Endothelial cell of umbilical vein (primary cell): Measurements from ENCODE around the gene HADHB. TPM values are rescaled to one million over a fixed set of nuclear protein-coding genes. Genes with fewer than 3 reads are reported as not detected.

Source experiments
- BruUV-seq: library from RNA; stranded (reverse); fragments of 400-500 nt; replicated peaks from 2 replicates; lab custom pipeline; 2021; lab: Mats Ljungman, UMichigan
- CTCF ChIA-PET: fragments of 300-600, 350-600 bp; sonication (Branson Sonifier 250); formaldehyde crosslinking; loops from one replicate; lab custom pipeline; 2021; ENCODE audit warnings: antibody characterized with exemption, inconsistent platforms; lab: Charles Lee
- POLR2A ChIA-PET: fragments of 300-600, 350-600 bp; sonication (Branson Sonifier 250); formaldehyde crosslinking; loops from one replicate; lab custom pipeline; 2021; ENCODE audit warnings: antibody characterized with exemption, inconsistent platforms; lab: Charles Lee
- DNase-seq: peaks from one replicate; pipeline ENCODE4 v3.0.0-alpha.2; 2011; ENCODE audit warnings: low read depth, low spot score
- FAIRE-seq: peaks from 2 replicates; lab custom pipeline; 2011; peaks lifted over from hg19 to GRCh38; lab: Jason Lieb, UNC
- H2AFZ ChIP-seq: 2 replicates; pipeline ENCODE4 v1.6.0; 2012; ENCODE audit warnings: low read depth, low read length, control low read depth, inconsistent platforms
- H3K27ac ChIP-seq: 2 replicates; pipeline ENCODE4 v1.5.1; 2011; ENCODE audit warnings: low read depth, mild to moderate bottlenecking, control low read depth, low read length, moderate library complexity; ENCODE audit not compliant: insufficient read depth
- H3K27me3 ChIP-seq, 2 experiments: 2 replicates each; pipeline versions ENCODE4 v1.6.0 to v1.6.1; 2011; ENCODE audit warnings: low read length in 2 of 2, mixed read lengths in 1 of 2; ENCODE audit not compliant: control insufficient read depth in 2 of 2, insufficient read depth in 2 of 2
- H3K36me3 ChIP-seq, 2 experiments: 2 replicates in 1 of 2; 3 replicates in 1 of 2; pipeline ENCODE4 v1.5.1; 2011; ENCODE audit warnings: low read length in 2 of 2, mild to moderate bottlenecking in 1 of 2, moderate library complexity in 1 of 2; ENCODE audit not compliant: control insufficient read depth in 2 of 2, insufficient read depth in 2 of 2; ENCODE audit errors: extremely low read depth in 1 of 2
- H3K4me1 ChIP-seq: 3 replicates; pipeline ENCODE4 v1.5.1; 2011; ENCODE audit warnings: mild to moderate bottlenecking, low read length; ENCODE audit not compliant: control insufficient read depth, insufficient read depth; ENCODE audit errors: extremely low read depth
- H3K4me2 ChIP-seq: 2 replicates; pipeline ENCODE4 v1.6.1; 2011; ENCODE audit warnings: low read length, control low read depth, mixed read lengths; ENCODE audit not compliant: insufficient read depth
- H3K4me3 ChIP-seq, 3 experiments: fragments of 200-600 bp in 1 of 3; sonication (generic), shearing (Covaris generic) in 1 of 3; replicated peaks in 1 of 3; 2 replicates each; pipeline ENCODE4 v1.5.1; 2011 to 2016; ENCODE audit warnings: control low read depth in 3 of 3, low read length in 3 of 3, mild to moderate bottlenecking in 2 of 3, inconsistent platforms in 1 of 3, low read depth in 1 of 3, moderate library complexity in 1 of 3; ENCODE audit not compliant: insufficient read depth in 1 of 3
- H3K79me2 ChIP-seq: 2 replicates; pipeline ENCODE4 v1.6.0; 2012; ENCODE audit warnings: low read length, inconsistent platforms; ENCODE audit not compliant: control insufficient read depth, insufficient read depth
- H3K9ac ChIP-seq: replicated peaks from 2 replicates; pipeline ENCODE3; 2011; ENCODE audit warnings: low read length, control low read depth; ENCODE audit not compliant: insufficient read depth; ENCODE audit errors: extremely low read depth
- H3K9me1 ChIP-seq: replicated peaks from 3 replicates; pipeline ENCODE4 v1.6.0; 2011; ENCODE audit warnings: mild to moderate bottlenecking, low read length; ENCODE audit not compliant: control insufficient read depth, insufficient read depth; ENCODE audit errors: extremely low read depth
- H3K9me3 ChIP-seq: replicated peaks from 2 replicates; pipeline ENCODE4 v1.5.1; 2012; ENCODE audit warnings: low read length, inconsistent platforms; ENCODE audit not compliant: control insufficient read depth, insufficient read depth
- H4K20me1 ChIP-seq: replicated peaks from 2 replicates; pipeline ENCODE3; 2011; ENCODE audit warnings: mild to moderate bottlenecking, low read length; ENCODE audit not compliant: control insufficient read depth, insufficient read depth; ENCODE audit errors: extremely low read depth
- CTCF ChIP-seq, 2 donors: IDR thresholded peaks; 1 replicate in 1 of 2; 2 replicates in 1 of 2; pipeline ENCODE4 v1.5.1; 2011; ENCODE audit warnings: low read length in 2 of 2, mild to moderate bottlenecking in 2 of 2, moderate library complexity in 2 of 2, control low read depth in 1 of 2, inconsistent platforms in 1 of 2, low read depth in 1 of 2; ENCODE audit not compliant: insufficient read depth in 1 of 2; ENCODE audit errors: extremely low read depth in 1 of 2
- EZH2 ChIP-seq: IDR thresholded peaks from 2 replicates; pipeline ENCODE4 v1.6.1; 2012; ENCODE audit warnings: borderline replicate concordance, low read depth, mild to moderate bottlenecking, moderate library complexity, low read length, inconsistent platforms; ENCODE audit not compliant: severe bottlenecking
- FOS ChIP-seq: IDR thresholded peaks from 2 replicates; pipeline ENCODE4 v1.6.1; 2011; ENCODE audit warnings: mild to moderate bottlenecking, low read length, moderate library complexity, borderline replicate concordance; ENCODE audit not compliant: insufficient read depth
- GATA2 ChIP-seq: IDR thresholded peaks from 2 replicates; pipeline ENCODE4 v1.7.0; 2011; ENCODE audit warnings: low read depth, mild to moderate bottlenecking, moderate library complexity, mixed read lengths, low read length; ENCODE audit not compliant: insufficient read length, insufficient read depth
- JUN ChIP-seq: IDR thresholded peaks from 2 replicates; pipeline ENCODE4 v1.6.1; 2011; ENCODE audit warnings: borderline replicate concordance, low read depth; ENCODE audit not compliant: insufficient read length, insufficient read depth
- MAX ChIP-seq: IDR thresholded peaks from 2 replicates; pipeline ENCODE4 v1.6.1; 2011; ENCODE audit not compliant: insufficient read depth, insufficient read length
- MYC ChIP-seq: IDR thresholded peaks from one replicate; pipeline ENCODE4 v1.6.1; 2011; ENCODE audit warnings: mild to moderate bottlenecking, low read depth, low read length
- POLR2A ChIP-seq: IDR thresholded peaks from 2 replicates; pipeline ENCODE4 v1.6.1; 2012; ENCODE audit warnings: low read depth, mild to moderate bottlenecking, control low read depth, low read length
- POLR2AphosphoS5 ChIP-seq: IDR thresholded peaks from 2 replicates; pipeline ENCODE4 v1.6.1; 2012; ENCODE audit warnings: low read depth, mild to moderate bottlenecking, control low read depth, low read length, moderate library complexity; ENCODE audit not compliant: insufficient read depth
- dilution Hi-C: fragments of 300-500 bp; cut with MboI; formaldehyde crosslinking; loops from one replicate; pipeline ENCODE4 v1.15.0; 2019; ENCODE audit warnings: low sequenced_read_pairs; ENCODE audit not compliant: extremely low pct_ligation_motif_present
- intact Hi-C: fragments of 100-400 bp; cut with micrococcal nuclease; formaldehyde crosslinking; loops from one replicate; pipeline ENCODE4 v1.10.0; 2022
- polyA plus RNA-seq, 4 experiments: library from polyadenylated mRNA; depleted of rRNA in 3 of 4; stranded (reverse) in 3 of 4; unstranded in 1 of 4; fragments of >200 nt; gene quantifications; 2 replicates each; pipeline versions ENCODE4 v1.2.1 to v1.2.3, GENCODE V29; 2011 to 2012; ENCODE audit warnings: missing spikeins in 1 of 4
- total RNA-seq: library from RNA; stranded (reverse); gene quantifications from 2 replicates; pipeline ENCODE4 v1.2.3, GENCODE V29; 2021

Gene HADHB
- total and polyA plus RNA-seq, 2 donors (not counting 3 experiments of a cell fraction or from before 2014, with no cell fraction given), result 92.9 to 100 TPM

GRCh38 chr2:26325851-26326250 lies 81.1 kb downstream of the HADHB start:
- Histone ChIP-seq H3K36me3 (no peaks in the 10 kb centered on the region), H3K4me3 (no peak overlapping the region), H3K4me1 (no peaks in the 10 kb centered on the region), H3K9ac (no peak overlapping the region), H3K27ac (no peak overlapping the region), H3K9me1 (no peaks in the 10 kb centered on the region), H3K27me3 (peaks cover 0 to 2% of the 10 kb centered on the region in 2 experiments), H2AFZ (no peak overlapping the region), H3K79me2 (no peaks in the 10 kb centered on the region), H3K9me3 (no peaks in the 10 kb centered on the region), H3K4me2 (no peak overlapping the region), H4K20me1 (no peaks in the 10 kb centered on the region)
- intact Hi-C loops (no loop called here), dilution Hi-C loops (no loop called here)
- no peak for TF ChIP-seq MYC
- peak; percentile 18 for TF ChIP-seq JUN
- TF ChIP-seq FOS, result peak; percentile 67
- no peak for TF ChIP-seq CTCF (IDR thresholded peaks at IDR 0.05; ENCODE audit: extremely low read depth in 1 of 2, insufficient read depth in 1 of 2, low read depth in 1 of 2, low read length in 2 of 2)
- FAIRE-seq (no peak), DNase-seq (peak; percentile 75)
- ChIA-PET CTCF (interaction anchor here (1.0 to 2.8 kb wide), 4 partner anchors 8 to 334 kb away, joined by 3 to 10 read pairs (median 3); no protein-coding TSS in a partner anchor), POLR2A (no interaction called here)
- BruUV-seq, result no TSS peak

GRCh38 chr2:26326514-26326913 lies 81.8 kb downstream of the HADHB start:
- no peak for FAIRE-seq
- BruUV-seq, result no TSS peak
- Histone ChIP-seq H3K4me1 (no peaks in the 10 kb centered on the region), H3K4me2 (no peak overlapping the region), H3K27me3 (no peaks in the 10 kb centered on the region), H3K9ac (no peak overlapping the region), H3K9me1 (no peaks in the 10 kb centered on the region), H3K4me3 (no peak overlapping the region), H4K20me1 (no peaks in the 10 kb centered on the region), H2AFZ (no peak overlapping the region), H3K27ac (no peak overlapping the region), H3K36me3 (no peaks in the 10 kb centered on the region), H3K9me3 (no peaks in the 10 kb centered on the region), H3K79me2 (no peaks in the 10 kb centered on the region)
- intact Hi-C loops, result no loop called here
- ChIA-PET POLR2A (no interaction called here), CTCF (interaction anchor here (0.7 to 2.8 kb wide), 7 partner anchors 10 to 376 kb away, joined by 3 to 10 read pairs (median 3); no protein-coding TSS in a partner anchor)
- no peak for DNase-seq
- TF ChIP-seq FOS (no peak), GATA2 (no peak), POLR2A (no peak), EZH2 (no peak), POLR2AphosphoS5 (no peak), MYC (no peak), MAX (no peak)
- dilution Hi-C loops, result no loop called here
